ENCODE data around the gene OSBP2. TPM values are rescaled to one million over a fixed set of nuclear protein-coding genes. Genes with fewer than 3 reads are reported as not detected.

The OSBP2 gene
- total and polyA plus RNA-seq, 2 of the 13 experiments (the other 11 are each of a cell fraction or from before 2014, with no cell fraction given) = 5.0 to 7.7 TPM

DNA sequence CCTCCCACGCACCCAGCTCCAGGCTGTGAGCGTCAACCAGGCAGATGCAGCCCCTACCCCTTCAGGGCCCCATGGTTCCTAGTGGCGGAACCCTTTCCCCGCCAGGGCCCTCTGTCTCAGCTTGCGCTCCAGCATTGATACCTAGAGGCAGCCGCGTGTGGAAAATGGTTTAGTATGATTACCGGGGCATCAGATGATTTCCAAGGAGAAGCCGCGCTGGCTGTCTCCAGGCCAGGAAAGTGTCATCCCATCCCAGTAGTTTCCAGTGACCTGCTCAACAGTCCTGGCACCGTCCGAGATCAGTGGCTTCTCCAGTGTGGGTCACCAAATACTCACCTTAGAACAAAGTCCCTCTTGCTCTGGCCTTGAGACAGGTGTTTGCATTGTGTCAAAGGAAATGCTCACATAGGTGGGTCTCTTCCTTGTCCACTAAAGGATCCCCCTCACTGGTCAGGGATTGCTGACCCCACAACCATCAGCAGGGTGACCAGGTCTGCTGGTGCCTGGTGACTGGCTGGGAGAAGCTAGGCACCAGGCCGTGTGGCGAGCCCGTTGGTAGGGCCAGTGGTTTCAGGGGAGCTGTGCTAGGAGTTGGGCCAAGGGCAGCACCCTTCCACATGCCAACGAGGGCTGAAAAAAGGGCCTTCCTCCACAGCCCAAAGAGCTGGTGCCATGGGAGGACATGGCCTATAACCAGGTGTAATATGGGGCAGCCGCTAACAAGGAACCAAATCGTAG lies 164.5 kb downstream of the OSBP2 start:
- ChIA-PET POLR2A (no interaction called here), CTCF (ENCODE audit: low intra/inter-chr PET ratio, low total read pairs) (no interaction called here)
- in situ Hi-C loops (cut with HindIII; ENCODE audit: extremely low pct_ligation_motif_present, low pct_unique_long_range_greater_than_20kb) = no loop called here
- DNase-seq (ENCODE audit: low spot score) = no peak
- Histone ChIP-seq H2AFZ (ENCODE audit: low read length) (no peak overlapping the region), H3K9me3 (ENCODE audit: low read length) (no peaks in the 10 kb centered on the region), H3K9ac (ENCODE audit: insufficient read depth, low read depth, low read length) (no peak overlapping the region), H3K4me3 (replicated peaks in 1 of 3; ENCODE audit: insufficient read depth in 1 of 3, low read depth in 2 of 3, low read length in 3 of 3) (no peak overlapping the region), H4K20me1 (ENCODE audit: insufficient read depth, low read length) (no peaks in the 10 kb centered on the region), H3K79me2 (ENCODE audit: insufficient read depth, low read length) (no peaks in the 10 kb centered on the region), H3K36me3 (replicated peaks in 1 of 2; ENCODE audit: control insufficient read depth in 1 of 2, insufficient read depth in 2 of 2, low read length in 2 of 2) (no peaks in the 10 kb centered on the region), H3K27me3 (ENCODE audit: control insufficient read depth in 1 of 2, insufficient read depth in 2 of 2, low read length in 2 of 2) (no peaks in the 10 kb centered on the region), H3K27ac (ENCODE audit: extremely low read length, insufficient read depth, low read length) (no peak overlapping the region), H3K4me1 (ENCODE audit: insufficient read depth, low read length) (peaks cover 14% of the 10 kb centered on the region), H3K4me2 (ENCODE audit: low read depth, low read length) (no peak overlapping the region)
- FAIRE-seq = no peak
- intact Hi-C loops (cut with micrococcal nuclease; ENCODE audit: unreplicated experiment) = no loop called here
- BruUV-seq (replicated peaks) = no TSS peak
- ATAC-seq = no peak
- TF ChIP-seq SIX1 (CRISPR knock-in tag; IDR thresholded peaks at IDR 0.05; ENCODE audit: borderline replicate concordance) (no peak), ZNF180 (CRISPR knock-in tag; IDR thresholded peaks at IDR 0.05; ENCODE audit: borderline replicate concordance, low read depth) (no peak), CAMTA2 (CRISPR knock-in tag; IDR thresholded peaks at IDR 0.05; ENCODE audit: borderline replicate concordance) (no peak), ZNF781 (CRISPR knock-in tag; IDR thresholded peaks at IDR 0.05; ENCODE audit: borderline replicate concordance, not compliant biosample characterization) (no peak), SP5 (CRISPR knock-in tag; IDR thresholded peaks at IDR 0.05; ENCODE audit: borderline replicate concordance, low read depth) (no peak), JUNB (CRISPR knock-in tag; IDR thresholded peaks at IDR 0.05; ENCODE audit: borderline replicate concordance) (no peak), TAF15 (IDR thresholded peaks at IDR 0.05; ENCODE audit: low read depth, low read length, poor library complexity, severe bottlenecking) (no peak), IKZF4 (CRISPR knock-in tag; IDR thresholded peaks at IDR 0.05; ENCODE audit: borderline replicate concordance, low read depth, not compliant biosample characterization) (no peak)
- TF ChIP-seq, protein P1, sequence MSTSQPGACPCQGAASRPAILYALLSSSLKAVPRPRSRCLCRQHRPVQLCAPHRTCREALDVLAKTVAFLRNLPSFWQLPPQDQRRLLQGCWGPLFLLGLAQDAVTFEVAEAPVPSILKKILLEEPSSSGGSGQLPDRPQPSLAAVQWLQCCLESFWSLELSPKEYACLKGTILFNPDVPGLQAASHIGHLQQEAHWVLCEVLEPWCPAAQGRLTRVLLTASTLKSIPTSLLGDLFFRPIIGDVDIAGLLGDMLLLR (CRISPR knock-in tag; IDR thresholded peaks at IDR 0.05) = no peak
- 48% methylated on average over 8 of the region's 18 CpGs for WGBS (ENCODE audit: low lambda C conversion rate)
